ENCODE measurements around the gene PLEKHJ1. TPM values are rescaled to one million over a fixed set of nuclear protein-coding genes. Genes with fewer than 3 reads are reported as not detected.

The PLEKHJ1 gene
- total RNA-seq, 4 donors from 2014 or later, result 50.1 to 72.4 (median 61.6) TPM

DNA sequence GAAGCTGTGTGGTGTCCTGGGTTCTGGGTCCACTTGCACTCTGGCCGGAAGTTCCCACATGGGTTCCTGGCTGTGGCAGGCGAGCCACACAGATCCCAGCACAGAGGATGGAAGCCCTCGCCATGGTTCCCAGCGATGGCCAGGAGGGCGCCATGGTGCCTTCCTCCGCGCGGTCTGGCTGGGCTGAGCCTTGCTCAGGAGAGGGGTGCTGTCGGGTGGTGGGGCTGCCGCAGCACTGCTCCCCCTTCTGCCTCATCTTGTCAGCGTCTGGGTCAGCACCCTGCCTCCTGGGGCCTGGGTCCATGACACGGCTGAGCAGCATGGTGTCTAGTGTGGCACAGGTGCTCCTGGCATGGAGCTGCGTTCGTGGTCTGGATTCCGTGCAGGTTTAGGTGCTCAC, 38.9 kb downstream of the PLEKHJ1 start:
- no peak overlapping the region for H3K27ac ChIP-seq
- DNase-seq (no peak), ATAC-seq (no peak)
- no peaks in the 10 kb centered on the region for H3K9me3 ChIP-seq
- no peaks in the 10 kb centered on the region for H3K4me1 ChIP-seq
- no peak overlapping the region for H3K4me3 ChIP-seq
- H3K27me3 ChIP-seq, result no peaks in the 10 kb centered on the region
- TF ChIP-seq, protein P1, sequence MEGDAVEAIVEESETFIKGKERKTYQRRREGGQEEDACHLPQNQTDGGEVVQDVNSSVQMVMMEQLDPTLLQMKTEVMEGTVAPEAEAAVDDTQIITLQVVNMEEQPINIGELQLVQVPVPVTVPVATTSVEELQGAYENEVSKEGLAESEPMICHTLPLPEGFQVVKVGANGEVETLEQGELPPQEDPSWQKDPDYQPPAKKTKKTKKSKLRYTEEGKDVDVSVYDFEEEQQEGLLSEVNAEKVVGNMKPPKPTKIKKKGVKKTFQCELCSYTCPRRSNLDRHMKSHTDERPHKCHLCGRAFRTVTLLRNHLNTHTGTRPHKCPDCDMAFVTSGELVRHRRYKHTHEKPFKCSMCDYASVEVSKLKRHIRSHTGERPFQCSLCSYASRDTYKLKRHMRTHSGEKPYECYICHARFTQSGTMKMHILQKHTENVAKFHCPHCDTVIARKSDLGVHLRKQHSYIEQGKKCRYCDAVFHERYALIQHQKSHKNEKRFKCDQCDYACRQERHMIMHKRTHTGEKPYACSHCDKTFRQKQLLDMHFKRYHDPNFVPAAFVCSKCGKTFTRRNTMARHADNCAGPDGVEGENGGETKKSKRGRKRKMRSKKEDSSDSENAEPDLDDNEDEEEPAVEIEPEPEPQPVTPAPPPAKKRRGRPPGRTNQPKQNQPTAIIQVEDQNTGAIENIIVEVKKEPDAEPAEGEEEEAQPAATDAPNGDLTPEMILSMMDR (IDR thresholded peaks at IDR 0.05 in 4 of 5, conservative IDR thresholded peaks at IDR 0.05 in 1 of 5), result no peak
- no peak for TF ChIP-seq POLR2A (IDR thresholded peaks at IDR 0.05)
- in situ Hi-C loops (cut with MboI; ENCODE audit: low sequenced_read_pairs in 4 of 4), result no loop called here
- intact Hi-C loops (cut with DNase I; ENCODE audit: low total_unique reads), result no loop called here
- peaks cover 0 to 34% of the 10 kb centered on the region in 2 donors for H3K36me3 ChIP-seq

DNA sequence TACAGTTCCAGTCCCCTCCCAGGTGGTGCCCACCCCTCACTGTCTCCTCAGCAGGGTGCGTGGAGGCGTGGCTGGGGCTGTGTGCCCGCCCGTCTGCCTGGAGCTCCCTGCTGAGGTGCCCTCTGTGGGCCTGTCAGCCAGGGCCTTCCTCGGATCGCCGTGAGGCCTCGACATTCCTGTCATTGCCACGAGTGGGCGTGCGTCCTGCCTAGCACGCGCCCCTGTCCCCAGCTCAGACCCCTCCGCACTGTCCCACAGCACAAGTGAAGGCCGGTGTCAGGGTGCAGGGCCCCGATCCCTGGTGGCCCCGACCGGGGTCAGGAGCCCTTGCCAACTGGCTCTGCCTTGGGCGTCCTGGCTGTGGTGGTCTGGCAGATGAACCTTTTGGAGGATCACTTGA, 40.2 kb downstream of the PLEKHJ1 start:
- Histone ChIP-seq H3K4me1 (no peaks in the 10 kb centered on the region), H3K9me3 (no peaks in the 10 kb centered on the region), H3K4me3 (no peak overlapping the region), H3K36me3 (peaks cover 0 to 40% of the 10 kb centered on the region in 2 donors), H3K27ac (no peak overlapping the region), H3K27me3 (no peaks in the 10 kb centered on the region)
- no peak for TF ChIP-seq POLR2A (IDR thresholded peaks at IDR 0.05)
- TF ChIP-seq, protein P1 (IDR thresholded peaks at IDR 0.05 in 4 of 5, conservative IDR thresholded peaks at IDR 0.05 in 1 of 5), result no peak
- intact Hi-C loops (cut with DNase I; ENCODE audit: low total_unique reads), result no loop called here
- in situ Hi-C loops (cut with MboI; ENCODE audit: low sequenced_read_pairs in 4 of 4), result no loop called here
- no peak for ATAC-seq
- no peak for DNase-seq

DNA sequence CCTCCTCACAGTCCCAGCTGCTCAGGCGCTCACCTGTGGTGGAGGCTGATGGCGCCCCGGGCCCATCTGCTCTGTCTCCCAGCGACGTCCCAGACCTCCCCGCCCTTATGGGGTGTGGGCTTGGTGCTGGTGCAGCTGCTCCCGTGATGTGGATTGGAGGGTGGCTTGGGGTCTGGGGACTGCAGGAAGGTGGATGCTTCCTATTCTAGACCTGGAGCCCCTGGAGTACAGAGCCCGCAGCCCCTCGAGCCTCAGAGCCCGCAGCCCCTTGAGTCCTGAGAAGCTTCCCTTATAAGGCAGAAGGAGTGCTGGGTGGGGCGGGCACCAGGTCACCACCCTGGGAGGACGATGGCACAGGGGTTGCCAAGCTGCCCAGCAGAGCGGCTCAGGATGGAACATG, 40.8 kb downstream of the PLEKHJ1 start:
- TF ChIP-seq POLR2A (IDR thresholded peaks at IDR 0.05), result no peak
- TF ChIP-seq, protein P1 (IDR thresholded peaks at IDR 0.05 in 4 of 5, conservative IDR thresholded peaks at IDR 0.05 in 1 of 5), result no peak
- in situ Hi-C loops (cut with MboI; ENCODE audit: low sequenced_read_pairs in 4 of 4) (no loop called here), intact Hi-C loops (cut with DNase I; ENCODE audit: low total_unique reads) (no loop called here)
- no peaks in the 10 kb centered on the region for H3K4me1 ChIP-seq
- no peak for ATAC-seq
- H3K9me3 ChIP-seq, result no peaks in the 10 kb centered on the region
- H3K27ac ChIP-seq, result no peak overlapping the region
- H3K36me3 ChIP-seq, result peaks cover 0 to 40% of the 10 kb centered on the region in 2 donors
- DNase-seq, result no peak
- no peaks in the 10 kb centered on the region for H3K27me3 ChIP-seq
- H3K4me3 ChIP-seq, result no peak overlapping the region

DNA sequence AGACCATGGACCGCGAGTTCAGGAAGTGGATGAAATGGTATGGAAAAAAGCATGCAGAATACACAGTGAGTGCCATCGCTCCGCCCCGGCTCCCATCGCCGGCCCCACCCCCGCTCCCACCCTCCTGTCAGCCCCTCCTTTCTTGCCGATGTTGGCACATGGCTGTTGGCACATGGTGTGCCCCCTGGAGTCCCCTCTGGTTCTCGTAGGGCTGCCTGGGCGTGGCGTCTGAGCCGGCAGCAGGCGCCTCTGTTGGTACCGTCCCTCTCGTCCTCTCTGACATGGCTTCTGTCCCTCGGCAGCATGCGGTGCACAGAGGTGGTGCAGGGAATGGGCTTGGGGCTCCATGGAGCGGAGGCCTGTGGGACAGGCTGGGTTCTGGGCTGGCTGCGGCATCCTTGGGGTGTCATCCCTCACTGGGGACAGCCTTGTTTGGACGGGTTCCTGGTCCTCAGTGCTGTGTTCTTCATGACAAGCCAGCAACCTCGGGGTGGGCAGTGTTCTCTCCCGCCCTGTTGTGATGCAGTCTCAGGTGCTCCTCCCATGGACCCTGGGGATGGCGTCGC, 41.5 kb downstream of the PLEKHJ1 start:
- Histone ChIP-seq H3K27me3 (no peaks in the 10 kb centered on the region), H3K36me3 (peaks cover 0 to 40% of the 10 kb centered on the region in 2 donors), H3K4me1 (no peaks in the 10 kb centered on the region), H3K4me3 (no peak overlapping the region), H3K27ac (no peak overlapping the region), H3K9me3 (no peaks in the 10 kb centered on the region)
- ATAC-seq, result no peak
- in situ Hi-C loops (cut with MboI; ENCODE audit: low sequenced_read_pairs in 4 of 4) (no loop called here), intact Hi-C loops (cut with DNase I; ENCODE audit: low total_unique reads) (no loop called here)
- no peak for DNase-seq
- TF ChIP-seq, protein P1 (IDR thresholded peaks at IDR 0.05 in 4 of 5, conservative IDR thresholded peaks at IDR 0.05 in 1 of 5), result no peak
- TF ChIP-seq POLR2A (IDR thresholded peaks at IDR 0.05), result no peak

DNA sequence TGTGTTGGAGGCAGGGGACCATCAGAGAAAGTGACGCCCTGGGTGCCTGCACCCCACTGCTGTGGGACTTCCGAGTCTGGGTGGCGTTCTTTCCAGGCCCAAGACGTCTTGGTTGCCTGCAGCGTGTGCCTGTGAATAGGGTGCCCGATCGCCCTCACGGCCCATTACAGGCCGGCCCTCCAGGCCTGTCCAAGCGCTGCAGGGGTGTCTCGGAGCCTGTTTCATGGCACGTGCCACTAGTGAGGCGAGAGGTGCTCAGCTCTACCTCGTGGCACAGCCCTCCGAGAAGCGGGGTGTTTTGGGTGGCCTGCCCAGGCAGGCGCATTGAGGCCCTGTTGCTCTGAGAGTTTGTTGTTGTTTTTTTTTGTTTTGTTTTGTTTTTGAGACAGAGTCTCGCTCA, 42.3 kb downstream of the PLEKHJ1 start:
- peaks cover 0 to 40% of the 10 kb centered on the region in 2 donors for H3K36me3 ChIP-seq
- intact Hi-C loops (cut with DNase I; ENCODE audit: low total_unique reads), result no loop called here
- in situ Hi-C loops (cut with MboI; ENCODE audit: low sequenced_read_pairs in 4 of 4), result no loop called here

More for the DNA sequence above, 42.3 kb downstream of the PLEKHJ1 start:
- H3K9me3 ChIP-seq, result no peaks in the 10 kb centered on the region
- H3K4me3 ChIP-seq, result no peak overlapping the region
- no peak overlapping the region for H3K27ac ChIP-seq
- peaks cover 0 to 5% of the 10 kb centered on the region in 2 donors for H3K4me1 ChIP-seq
- ATAC-seq, result no peak
- TF ChIP-seq, protein P1 (IDR thresholded peaks at IDR 0.05 in 4 of 5, conservative IDR thresholded peaks at IDR 0.05 in 1 of 5), result no peak
- no peak for DNase-seq
- H3K27me3 ChIP-seq, result no peaks in the 10 kb centered on the region
